ENCODE data around the gene FUOM.

DNA sequence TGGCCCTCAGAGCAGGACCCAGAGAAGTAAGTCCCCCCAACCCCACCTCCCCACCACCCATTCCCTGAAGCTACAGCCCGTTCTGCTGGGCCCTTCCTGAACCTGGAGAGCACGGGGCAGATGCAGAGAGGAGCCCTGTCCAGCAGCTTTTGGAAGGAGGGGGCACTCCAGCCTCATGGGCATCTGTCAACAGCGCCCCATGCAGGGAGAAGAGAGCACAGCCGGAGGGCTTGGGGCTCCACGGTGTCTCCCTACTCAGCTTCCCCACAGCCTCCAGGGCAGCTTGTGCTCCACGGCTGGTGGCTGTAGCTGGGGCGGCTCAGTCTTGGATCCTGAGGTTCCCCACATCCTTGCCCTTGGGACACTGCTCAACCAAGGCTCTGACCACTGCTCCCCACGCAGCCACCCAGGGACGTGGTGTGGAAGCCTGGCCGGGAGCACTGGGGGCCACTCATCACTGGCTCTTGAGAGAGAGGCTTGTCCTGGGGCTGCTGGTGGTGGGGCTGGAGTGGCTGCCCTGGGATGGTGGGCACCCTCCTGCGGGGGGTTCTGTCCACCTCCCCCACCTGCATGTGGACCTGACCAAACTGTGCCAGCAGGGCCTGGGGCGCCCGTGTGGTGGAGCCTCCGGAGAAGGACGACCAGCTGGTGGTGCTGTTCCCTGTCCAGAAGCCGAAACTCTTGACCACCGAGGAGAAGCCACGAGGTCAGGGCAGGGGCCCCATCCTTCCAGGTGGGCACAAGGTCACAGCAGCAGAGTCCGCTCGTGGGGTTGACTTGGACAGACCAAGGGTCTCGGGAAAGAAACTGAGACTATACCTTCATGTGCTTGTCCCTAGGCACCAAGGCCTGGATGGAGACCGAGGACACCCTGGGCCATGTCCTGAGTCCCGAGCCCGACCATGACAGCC is 6.2 kb downstream of the FUOM start:
- TF ChIP-seq, protein P1, sequence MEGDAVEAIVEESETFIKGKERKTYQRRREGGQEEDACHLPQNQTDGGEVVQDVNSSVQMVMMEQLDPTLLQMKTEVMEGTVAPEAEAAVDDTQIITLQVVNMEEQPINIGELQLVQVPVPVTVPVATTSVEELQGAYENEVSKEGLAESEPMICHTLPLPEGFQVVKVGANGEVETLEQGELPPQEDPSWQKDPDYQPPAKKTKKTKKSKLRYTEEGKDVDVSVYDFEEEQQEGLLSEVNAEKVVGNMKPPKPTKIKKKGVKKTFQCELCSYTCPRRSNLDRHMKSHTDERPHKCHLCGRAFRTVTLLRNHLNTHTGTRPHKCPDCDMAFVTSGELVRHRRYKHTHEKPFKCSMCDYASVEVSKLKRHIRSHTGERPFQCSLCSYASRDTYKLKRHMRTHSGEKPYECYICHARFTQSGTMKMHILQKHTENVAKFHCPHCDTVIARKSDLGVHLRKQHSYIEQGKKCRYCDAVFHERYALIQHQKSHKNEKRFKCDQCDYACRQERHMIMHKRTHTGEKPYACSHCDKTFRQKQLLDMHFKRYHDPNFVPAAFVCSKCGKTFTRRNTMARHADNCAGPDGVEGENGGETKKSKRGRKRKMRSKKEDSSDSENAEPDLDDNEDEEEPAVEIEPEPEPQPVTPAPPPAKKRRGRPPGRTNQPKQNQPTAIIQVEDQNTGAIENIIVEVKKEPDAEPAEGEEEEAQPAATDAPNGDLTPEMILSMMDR (IDR thresholded peaks at IDR 0.05): no peak
- TF ChIP-seq POLR2A (IDR thresholded peaks at IDR 0.05): no peak
